GM23338 (cell line): Measurements from ENCODE around the gene GFRAL. TPM values are rescaled to one million over a fixed set of nuclear protein-coding genes. Genes with fewer than 3 reads are reported as not detected.

Source experiments
- ATAC-seq: fragments of 200-7000 bp; cut with Tn5 transposase; 3 replicates; pipeline ENCODE4 v1.9.1; 2020
- DNase-seq: peaks from one replicate; pipeline ENCODE4 v3.0.0-alpha.2; 2015; ENCODE audit warnings: low spot score
- H2AFZ ChIP-seq: fragments of 200-600 bp; sonication (generic); 2 replicates; pipeline ENCODE4 v1.8.0; 2016; ENCODE audit warnings: antibody characterized with exemption, mild to moderate bottlenecking, moderate library complexity
- H3F3A ChIP-seq: fragments of 200-600 bp; sonication (generic); replicated peaks from 2 replicates; pipeline ENCODE4 v1.8.0; 2017; ENCODE audit warnings: antibody characterized with exemption, mixed run types, low read depth
- H3K27ac ChIP-seq: fragments of 200-600 bp; sonication (generic); 2 replicates; pipeline ENCODE4 v1.6.1; 2016; ENCODE audit warnings: low read depth
- H3K27me3 ChIP-seq: fragments of 200-600 bp; sonication (generic); 2 replicates; pipeline ENCODE4 v1.8.0; 2016; ENCODE audit warnings: mild to moderate bottlenecking, mixed run types, moderate library complexity; ENCODE audit not compliant: insufficient read depth
- H3K36me3 ChIP-seq: fragments of 200-600 bp; sonication (generic); 2 replicates; pipeline ENCODE4 v1.8.0; 2016; ENCODE audit warnings: mild to moderate bottlenecking; ENCODE audit not compliant: insufficient read depth
- H3K4me1 ChIP-seq: fragments of 200-600 bp; sonication (generic); 2 replicates; pipeline ENCODE4 v1.8.0; 2016; ENCODE audit warnings: mild to moderate bottlenecking, moderate library complexity; ENCODE audit not compliant: insufficient read depth
- H3K4me2 ChIP-seq: fragments of 200-600 bp; sonication (generic); 2 replicates; pipeline ENCODE4 v1.7.1; 2017; ENCODE audit warnings: mixed run types
- H3K4me3 ChIP-seq: fragments of 200-600 bp; sonication (generic); 2 replicates; pipeline ENCODE4 v1.6.1; 2016; ENCODE audit warnings: mixed run types
- H3K79me2 ChIP-seq: fragments of 200-600 bp; sonication (generic); replicated peaks from 2 replicates; pipeline ENCODE4 v1.8.0; 2017; ENCODE audit warnings: mild to moderate bottlenecking; ENCODE audit not compliant: insufficient read depth
- H3K9me2 ChIP-seq: fragments of 200-600 bp; sonication (generic); 2 replicates; pipeline ENCODE4 v1.8.0; 2017; ENCODE audit not compliant: insufficient read depth
- H4K20me1 ChIP-seq: fragments of 200-600 bp; sonication (generic); replicated peaks from 2 replicates; pipeline ENCODE4 v1.8.0; 2017; ENCODE audit warnings: mild to moderate bottlenecking; ENCODE audit not compliant: insufficient read depth
- H3K27ac Mint-ChIP-seq: 2 replicates; pipeline ENCODE4 v1.8.0; 2020; ENCODE audit warnings: inconsistent platforms, mild to moderate bottlenecking, moderate library complexity, mixed read lengths
- H3K27me3 Mint-ChIP-seq: 3 replicates; pipeline ENCODE4 v1.8.0; 2022; ENCODE audit warnings: low read depth, mild to moderate bottlenecking, moderate library complexity, mixed read lengths, inconsistent platforms; ENCODE audit not compliant: insufficient read depth, poor library complexity
- H3K36me3 Mint-ChIP-seq: 3 replicates; pipeline ENCODE4 v1.8.0; 2021; ENCODE audit warnings: low read depth, mild to moderate bottlenecking, inconsistent platforms, moderate library complexity, mixed read lengths
- H3K4me1 Mint-ChIP-seq: 3 replicates; pipeline ENCODE4 v1.8.0; 2020; ENCODE audit warnings: mild to moderate bottlenecking, inconsistent platforms, mixed read lengths
- H3K4me3 Mint-ChIP-seq: 3 replicates; pipeline ENCODE4 v1.8.0; 2021; ENCODE audit warnings: moderate library complexity, mild to moderate bottlenecking, inconsistent platforms, mixed read lengths
- H3K9me3 Mint-ChIP-seq: 3 replicates; pipeline ENCODE4 v1.8.0; 2020; ENCODE audit warnings: moderate library complexity, mild to moderate bottlenecking, inconsistent platforms, mixed read lengths
- CREB1 ChIP-seq: fragments of 250-450 bp; sonication (Bioruptor Pico); IDR thresholded peaks from 2 replicates; pipeline ENCODE4 v1.5.0; 2020; ENCODE audit warnings: low read depth, mild to moderate bottlenecking, moderate library complexity
- CTCF ChIP-seq, 2 experiments: fragments of 200-600 bp in 1 of 2; sonication (generic) in 1 of 2; conservative IDR thresholded peaks; 2 replicates each; pipeline versions ENCODE4 v1.5.1 to v1.6.1; 2016 to 2017; ENCODE audit warnings: antibody characterized with exemption in 2 of 2, low read depth in 2 of 2, mild to moderate bottlenecking in 2 of 2, moderate library complexity in 1 of 2
- ETS1 ChIP-seq: IDR thresholded peaks from 2 replicates; pipeline ENCODE4 v1.6.1; 2016; ENCODE audit warnings: antibody characterized with exemption
- EZH2 ChIP-seq: fragments of 200-600 bp; sonication (generic); IDR thresholded peaks from one replicate; pipeline ENCODE4 v1.8.0; 2017; ENCODE audit warnings: antibody characterized with exemption, mild to moderate bottlenecking, low read depth; ENCODE audit not compliant: unreplicated experiment
- EZH2phosphoT487 ChIP-seq: fragments of 200-600 bp; sonication (generic); IDR thresholded peaks from one replicate; pipeline ENCODE4 v1.8.1; 2018; ENCODE audit warnings: antibody characterized with exemption; ENCODE audit not compliant: unreplicated experiment
- JUNB ChIP-seq: IDR thresholded peaks from one replicate; pipeline ENCODE4 v1.6.1; 2016; ENCODE audit warnings: antibody characterized with exemption; ENCODE audit not compliant: unreplicated experiment
- NANOG ChIP-seq: IDR thresholded peaks from 2 replicates; pipeline ENCODE4 v1.6.1; 2016; ENCODE audit warnings: antibody characterized with exemption, borderline replicate concordance
- POLR2AphosphoS5 ChIP-seq: IDR thresholded peaks from 2 replicates; pipeline ENCODE4 v1.6.1; 2016; ENCODE audit warnings: antibody characterized with exemption, low read depth
- ZNF331 ChIP-seq: fragments of 250-450 bp; sonication (Bioruptor Pico); IDR thresholded peaks from 2 replicates; pipeline ENCODE4 v1.5.0; 2020; ENCODE audit warnings: low read depth, mild to moderate bottlenecking, moderate library complexity
- ZNF462 ChIP-seq: fragments of 250-450 bp; sonication (Bioruptor Pico); IDR thresholded peaks from 2 replicates; pipeline ENCODE4 v1.5.0; 2020; ENCODE audit warnings: mild to moderate bottlenecking, moderate library complexity
- polyA plus RNA-seq: library from polyadenylated mRNA; unstranded; fragments of >200 nt; fragmentation: Nextera tagmentation; extraction: Ambion mirVana; gene quantifications from 2 replicates; pipeline ENCODE4 v1.2.1, GENCODE V29; 2016
- total RNA-seq: library from RNA; depleted of rRNA; stranded (reverse); fragments of >200 nt; shearing (Covaris generic); gene quantifications from 2 replicates; pipeline ENCODE4 v1.2.3, GENCODE V29; 2014

Gene GFRAL
- total and polyA plus RNA-seq, 2 experiments from 2014 or later, result not detected

GRCh38 chr6:55449225-55449624 is 122.0 kb downstream of the GFRAL start:
- no peak overlapping the region for H3K4me3 ChIP-seq
- H3K4me1 ChIP-seq, result no peaks in the 10 kb centered on the region
- H3K9me2 ChIP-seq, result no peaks in the 10 kb centered on the region
- Mint-ChIP-seq H3K4me3 (no peak overlapping the region), H3K27me3 (no peaks in the 10 kb centered on the region), H3K36me3 (no peaks in the 10 kb centered on the region), H3K9me3 (no peaks in the 10 kb centered on the region), H3K27ac (no peak overlapping the region), H3K4me1 (no peaks in the 10 kb centered on the region)
- no peak overlapping the region for H3K4me2 ChIP-seq
- peak; percentile 81 for ATAC-seq
- H3K79me2 ChIP-seq, result no peaks in the 10 kb centered on the region
- DNase-seq, result peak; percentile 52
- peak; percentile 48 to 72 for TF ChIP-seq CTCF (conservative IDR thresholded peaks at IDR 0.05; ENCODE audit: low read depth in 2 of 2)
- no peak for TF ChIP-seq CREB1
- H3K27me3 ChIP-seq, result no peaks in the 10 kb centered on the region
- H3F3A ChIP-seq, result no peaks in the 10 kb centered on the region
- H3K36me3 ChIP-seq, result no peaks in the 10 kb centered on the region
- H3K27ac ChIP-seq, result no peak overlapping the region
- no peaks in the 10 kb centered on the region for H4K20me1 ChIP-seq
- no peak overlapping the region for H2AFZ ChIP-seq

GRCh38 chr6:55450005-55450404 is 122.7 kb downstream of the GFRAL start:
- H3K9me3 Mint-ChIP-seq, result no peaks in the 10 kb centered on the region
- no peaks in the 10 kb centered on the region for H3K4me1 Mint-ChIP-seq
- no peak overlapping the region for H2AFZ ChIP-seq
- no peaks in the 10 kb centered on the region for H3K27me3 ChIP-seq
- no peak overlapping the region for H3K4me3 Mint-ChIP-seq
- H3K4me1 ChIP-seq, result no peaks in the 10 kb centered on the region
- H3K27me3 Mint-ChIP-seq, result no peaks in the 10 kb centered on the region
- no peaks in the 10 kb centered on the region for H3K9me2 ChIP-seq
- no peak overlapping the region for H3K4me2 ChIP-seq
- no peak overlapping the region for H3K27ac Mint-ChIP-seq
- H3K4me3 ChIP-seq, result no peak overlapping the region
- no peaks in the 10 kb centered on the region for H4K20me1 ChIP-seq
- no peaks in the 10 kb centered on the region for H3K79me2 ChIP-seq
- DNase-seq (no peak), ATAC-seq (no peak)
- H3K27ac ChIP-seq, result no peak overlapping the region
- H3F3A ChIP-seq, result no peaks in the 10 kb centered on the region
- H3K36me3 ChIP-seq, result no peaks in the 10 kb centered on the region
- no peaks in the 10 kb centered on the region for H3K36me3 Mint-ChIP-seq
- no peak for TF ChIP-seq ZNF462 (CRISPR knock-in tag)
- TF ChIP-seq JUNB, result no peak
- no peak for TF ChIP-seq POLR2AphosphoS5
- TF ChIP-seq ZNF331 (CRISPR knock-in tag), result no peak
- no peak for TF ChIP-seq CREB1
- TF ChIP-seq NANOG, result no peak
- no peak for TF ChIP-seq EZH2
- TF ChIP-seq EZH2phosphoT487, result no peak
- TF ChIP-seq ETS1, result no peak
